GM19324 (cell line): ENCODE results near the gene CALN1.

ENCODE experiments used
- ATAC-seq: cut with Tn5 transposase; IDR thresholded peaks from one replicate; pipeline ENCODE4 v1.9.1; 2021; ENCODE audit warnings: mild to moderate bottlenecking, moderate library complexity; ENCODE audit not compliant: unreplicated experiment, low FRiP score

Gene CALN1

GRCh38 chr7:72334698-72335097 is 77.4 kb downstream of the CALN1 start:
- ATAC-seq, result no peak

GRCh38 chr7:72334066-72334465 is 78.1 kb downstream of the CALN1 start:
- ATAC-seq, result no peak

GRCh38 chr7:72326811-72327210 is 85.3 kb downstream of the CALN1 start:
- ATAC-seq, result no peak

GRCh38 chr7:72326365-72326764 is 85.8 kb downstream of the CALN1 start:
- ATAC-seq, result no peak

GRCh38 chr7:72325561-72325960 is 86.6 kb downstream of the CALN1 start:
- no peak for ATAC-seq

GRCh38 chr7:72321637-72322036 is 90.5 kb downstream of the CALN1 start:
- no peak for ATAC-seq

- no peak for ATAC-seq
These were observed 91.1 kb downstream of the CALN1 start for GRCh38 chr7:72321081-72321480.

GRCh38 chr7:72317341-72317740 is 94.8 kb downstream of the CALN1 start:
- no peak for ATAC-seq

- no peak for ATAC-seq
These were observed 96.0 kb downstream of the CALN1 start for GRCh38 chr7:72316148-72316547.

- no peak for ATAC-seq
These were observed 98.2 kb downstream of the CALN1 start for GRCh38 chr7:72313906-72314305.

GRCh38 chr7:72310301-72310700 is 101.8 kb downstream of the CALN1 start:
- ATAC-seq, result no peak

GRCh38 chr7:72309476-72309875 is 102.7 kb downstream of the CALN1 start:
- no peak for ATAC-seq

- ATAC-seq, result no peak
These were observed 103.2 kb downstream of the CALN1 start for GRCh38 chr7:72308986-72309385.

- no peak for ATAC-seq
These were observed 104.6 kb downstream of the CALN1 start for GRCh38 chr7:72307566-72307965.

- no peak for ATAC-seq
These were observed 113.2 kb downstream of the CALN1 start for GRCh38 chr7:72298912-72299311.

GRCh38 chr7:72298091-72298490 is 114.0 kb downstream of the CALN1 start:
- ATAC-seq, result no peak

GRCh38 chr7:72297636-72298035 is 114.5 kb downstream of the CALN1 start:
- ATAC-seq, result no peak

- ATAC-seq, result no peak
These were observed 119.3 kb downstream of the CALN1 start for GRCh38 chr7:72292794-72293193.

- ATAC-seq, result no peak
These were observed 120.0 kb downstream of the CALN1 start for GRCh38 chr7:72292118-72292517.

GRCh38 chr7:72286519-72286918 is 125.6 kb downstream of the CALN1 start:
- no peak for ATAC-seq

- ATAC-seq, result no peak
These were observed 128.8 kb downstream of the CALN1 start for GRCh38 chr7:72283309-72283708.

GRCh38 chr7:72281308-72281707 is 130.8 kb downstream of the CALN1 start:
- ATAC-seq, result no peak

GRCh38 chr7:72279203-72279602 is 132.9 kb downstream of the CALN1 start:
- ATAC-seq, result no peak
